Hematopoietic multipotent progenitor cell treated with erythropoietin and hydrocortisone succinate and interleukin-3 and kit ligand, for 4 days (in vitro differentiated cells): ENCODE results near the gene TGFBR2.

Experiments
- DNase-seq: peaks from one replicate; pipeline ENCODE4 v3.0.0-alpha.2; 2015

The TGFBR2 gene

GRCh38 chr3:30728143-30728542 lies 121.7 kb downstream of the TGFBR2 start:
- DNase-seq = no peak

- DNase-seq = no peak
Measured at GRCh38 chr3:30729512-30729911, 123.1 kb downstream of the TGFBR2 start.

- DNase-seq = no peak
Measured at GRCh38 chr3:30729936-30730335, 123.5 kb downstream of the TGFBR2 start.

GRCh38 chr3:30730967-30731366 lies 124.6 kb downstream of the TGFBR2 start:
- no peak for DNase-seq

GRCh38 chr3:30733209-30733608 lies 126.8 kb downstream of the TGFBR2 start:
- no peak for DNase-seq

- no peak for DNase-seq
Measured at GRCh38 chr3:30733696-30734095, 127.3 kb downstream of the TGFBR2 start.

GRCh38 chr3:30737743-30738499 lies 131.5 kb downstream of the TGFBR2 start:
- no peak for DNase-seq

GRCh38 chr3:30738605-30739004 lies 132.2 kb downstream of the TGFBR2 start:
- no peak for DNase-seq

GRCh38 chr3:30741889-30742288 lies 135.5 kb downstream of the TGFBR2 start:
- no peak for DNase-seq

- DNase-seq = no peak
Measured at GRCh38 chr3:30742796-30743619, 136.6 kb downstream of the TGFBR2 start.
